Measurements from ENCODE around the gene PSMD6.

DNA sequence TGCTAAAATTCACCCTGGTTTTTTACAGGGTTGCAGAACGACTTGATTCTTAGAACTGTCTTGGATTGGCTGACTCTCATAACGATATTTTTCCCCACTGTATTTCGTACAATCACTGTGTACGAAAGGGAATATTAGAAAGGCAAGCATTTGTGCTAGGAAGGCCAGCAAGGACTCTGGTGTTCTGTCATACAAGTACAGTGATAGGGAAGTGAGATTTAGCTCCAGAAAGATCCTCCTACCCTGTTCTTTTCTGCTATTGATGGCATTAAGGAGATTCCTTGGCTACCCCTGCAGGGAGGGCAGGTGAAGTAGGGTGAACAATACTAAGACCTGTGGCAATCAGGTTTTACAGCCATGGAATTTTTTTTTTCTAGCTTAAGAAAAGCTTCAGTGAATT lies 57.3 kb downstream of the PSMD6 start:
- TF ChIP-seq, protein P1, sequence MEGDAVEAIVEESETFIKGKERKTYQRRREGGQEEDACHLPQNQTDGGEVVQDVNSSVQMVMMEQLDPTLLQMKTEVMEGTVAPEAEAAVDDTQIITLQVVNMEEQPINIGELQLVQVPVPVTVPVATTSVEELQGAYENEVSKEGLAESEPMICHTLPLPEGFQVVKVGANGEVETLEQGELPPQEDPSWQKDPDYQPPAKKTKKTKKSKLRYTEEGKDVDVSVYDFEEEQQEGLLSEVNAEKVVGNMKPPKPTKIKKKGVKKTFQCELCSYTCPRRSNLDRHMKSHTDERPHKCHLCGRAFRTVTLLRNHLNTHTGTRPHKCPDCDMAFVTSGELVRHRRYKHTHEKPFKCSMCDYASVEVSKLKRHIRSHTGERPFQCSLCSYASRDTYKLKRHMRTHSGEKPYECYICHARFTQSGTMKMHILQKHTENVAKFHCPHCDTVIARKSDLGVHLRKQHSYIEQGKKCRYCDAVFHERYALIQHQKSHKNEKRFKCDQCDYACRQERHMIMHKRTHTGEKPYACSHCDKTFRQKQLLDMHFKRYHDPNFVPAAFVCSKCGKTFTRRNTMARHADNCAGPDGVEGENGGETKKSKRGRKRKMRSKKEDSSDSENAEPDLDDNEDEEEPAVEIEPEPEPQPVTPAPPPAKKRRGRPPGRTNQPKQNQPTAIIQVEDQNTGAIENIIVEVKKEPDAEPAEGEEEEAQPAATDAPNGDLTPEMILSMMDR (IDR thresholded peaks at IDR 0.05) = no peak
- TF ChIP-seq EP300 (IDR thresholded peaks at IDR 0.05) (no peak), POLR2A (IDR thresholded peaks at IDR 0.05) (no peak)
